ENCODE data around the gene RHOV.

DNA sequence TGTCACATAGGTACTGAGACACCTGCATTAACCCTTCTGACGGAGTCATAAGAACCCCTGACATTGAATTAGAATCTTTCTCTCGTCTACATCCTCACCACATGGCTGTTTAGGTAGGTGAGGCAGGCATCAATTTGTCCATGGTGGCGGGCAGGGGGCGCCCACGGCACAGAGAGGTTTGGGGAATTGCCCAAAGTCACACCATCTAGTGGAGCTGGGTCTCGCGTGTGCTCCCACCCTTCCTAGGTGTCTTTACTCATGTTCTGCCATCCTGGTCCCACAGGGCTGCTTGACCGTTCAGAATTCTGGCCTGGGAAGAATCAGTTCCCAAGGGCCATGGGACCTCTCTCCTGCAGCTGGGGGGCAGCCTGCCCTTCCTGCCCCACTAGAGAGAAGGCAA, 40.5 kb upstream of the RHOV start:
- TF ChIP-seq, protein P1, sequence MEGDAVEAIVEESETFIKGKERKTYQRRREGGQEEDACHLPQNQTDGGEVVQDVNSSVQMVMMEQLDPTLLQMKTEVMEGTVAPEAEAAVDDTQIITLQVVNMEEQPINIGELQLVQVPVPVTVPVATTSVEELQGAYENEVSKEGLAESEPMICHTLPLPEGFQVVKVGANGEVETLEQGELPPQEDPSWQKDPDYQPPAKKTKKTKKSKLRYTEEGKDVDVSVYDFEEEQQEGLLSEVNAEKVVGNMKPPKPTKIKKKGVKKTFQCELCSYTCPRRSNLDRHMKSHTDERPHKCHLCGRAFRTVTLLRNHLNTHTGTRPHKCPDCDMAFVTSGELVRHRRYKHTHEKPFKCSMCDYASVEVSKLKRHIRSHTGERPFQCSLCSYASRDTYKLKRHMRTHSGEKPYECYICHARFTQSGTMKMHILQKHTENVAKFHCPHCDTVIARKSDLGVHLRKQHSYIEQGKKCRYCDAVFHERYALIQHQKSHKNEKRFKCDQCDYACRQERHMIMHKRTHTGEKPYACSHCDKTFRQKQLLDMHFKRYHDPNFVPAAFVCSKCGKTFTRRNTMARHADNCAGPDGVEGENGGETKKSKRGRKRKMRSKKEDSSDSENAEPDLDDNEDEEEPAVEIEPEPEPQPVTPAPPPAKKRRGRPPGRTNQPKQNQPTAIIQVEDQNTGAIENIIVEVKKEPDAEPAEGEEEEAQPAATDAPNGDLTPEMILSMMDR (IDR thresholded peaks at IDR 0.05; ENCODE audit: insufficient read depth, low read depth, low read length): no peak
- TF ChIP-seq EZH2 (IDR thresholded peaks at IDR 0.05; ENCODE audit: insufficient read depth, low read length): no peak

Data from astrocyte (in vitro differentiated cells and primary cell).